HUES64 (cell line): ENCODE measurements around the gene PPFIBP2.

ENCODE experiments used
- H3K27ac ChIP-seq: 2 replicates; pipeline ENCODE4 v1.7.0; 2013; ENCODE audit warnings: low read depth, low read length, inconsistent platforms
- H3K27me3 ChIP-seq: 2 replicates; pipeline ENCODE4 v1.6.1; 2013; ENCODE audit warnings: mild to moderate bottlenecking, low read length; ENCODE audit not compliant: insufficient read depth
- H3K36me3 ChIP-seq: 2 replicates; pipeline ENCODE4 v1.6.1; 2013; ENCODE audit warnings: mild to moderate bottlenecking, low read length; ENCODE audit not compliant: insufficient read depth
- H3K4me1 ChIP-seq: 2 replicates; pipeline ENCODE4 v1.6.1; 2013; ENCODE audit warnings: mild to moderate bottlenecking, low read length, moderate library complexity; ENCODE audit not compliant: insufficient read depth
- H3K4me3 ChIP-seq: 2 replicates; pipeline ENCODE4 v1.5.1; 2013; ENCODE audit warnings: mild to moderate bottlenecking, low read length, moderate library complexity
- H3K9ac ChIP-seq: 2 replicates; pipeline ENCODE4 v1.6.1; 2013; ENCODE audit warnings: mild to moderate bottlenecking, low read depth, low read length
- H3K9me3 ChIP-seq: 2 replicates; pipeline ENCODE4 v1.6.1; 2013; ENCODE audit warnings: low read depth, low read length; ENCODE audit not compliant: insufficient read depth
- WGBS: fragments of 150-250, 120-280 bp; methylation state at CpG from one replicate; pipeline ENCODE4 v1.1.7; 2013; ENCODE audit warnings: missing lambda C conversion rate; 5-methylcytosine and 5-hydroxymethylcytosine counted together

PPFIBP2 gene

DNA sequence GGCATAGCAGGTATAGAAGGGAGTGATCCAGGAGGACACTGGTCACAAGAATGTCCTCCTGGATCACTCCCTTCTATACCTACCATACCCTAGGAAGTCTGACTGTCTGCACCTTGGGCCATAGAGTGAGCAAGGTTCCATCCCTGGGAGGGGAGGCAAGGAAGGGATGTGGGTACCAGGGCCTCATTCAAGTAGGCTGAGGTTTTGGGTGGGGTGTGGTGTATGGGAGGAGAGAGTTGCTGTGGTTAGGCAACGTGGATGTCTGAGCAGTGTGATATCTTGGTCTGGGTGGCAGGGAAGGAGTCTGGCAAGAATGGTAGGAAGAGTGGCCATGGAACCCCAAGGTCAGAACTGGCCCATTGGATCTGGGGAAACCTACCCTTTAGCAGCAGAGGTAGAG lies 13.2 kb downstream of the PPFIBP2 start:
- 87% methylated on average over 1 of the region's 1 CpG for WGBS
- Histone ChIP-seq H3K9me3 (no peaks in the 10 kb centered on the region), H3K27ac (no peak overlapping the region), H3K27me3 (no peaks in the 10 kb centered on the region), H3K4me1 (no peaks in the 10 kb centered on the region), H3K9ac (no peak overlapping the region), H3K36me3 (no peaks in the 10 kb centered on the region), H3K4me3 (no peak overlapping the region)

GRCh38 chr11:7528514-7529049 lies 14.8 kb downstream of the PPFIBP2 start:
- no peaks in the 10 kb centered on the region for H3K4me1 ChIP-seq
- H3K36me3 ChIP-seq = no peaks in the 10 kb centered on the region
- 93% methylated on average over 4 of the region's 4 CpGs for WGBS
- no peaks in the 10 kb centered on the region for H3K9me3 ChIP-seq
- no peak overlapping the region for H3K4me3 ChIP-seq
- H3K9ac ChIP-seq = no peak overlapping the region
- no peaks in the 10 kb centered on the region for H3K27me3 ChIP-seq
- no peak overlapping the region for H3K27ac ChIP-seq

- 69% methylated on average over 1 of the region's 1 CpG for WGBS
- Histone ChIP-seq H3K27me3 (no peaks in the 10 kb centered on the region), H3K4me3 (no peak overlapping the region), H3K36me3 (no peaks in the 10 kb centered on the region), H3K27ac (no peak overlapping the region), H3K4me1 (no peaks in the 10 kb centered on the region), H3K9ac (no peak overlapping the region), H3K9me3 (no peaks in the 10 kb centered on the region)
Measured at GRCh38 chr11:7530013-7530640, 16.3 kb downstream of the PPFIBP2 start.

- H3K4me3 ChIP-seq = no peak overlapping the region
Measured at GRCh38 chr11:7531011-7531410, 17.2 kb downstream of the PPFIBP2 start.

GRCh38 chr11:7532405-7533145 lies 18.8 kb downstream of the PPFIBP2 start:
- 88% methylated on average over 8 of the region's 8 CpGs for WGBS

More at GRCh38 chr11:7531011-7531410, 17.2 kb downstream of the PPFIBP2 start:
- Histone ChIP-seq H3K9me3 (no peaks in the 10 kb centered on the region), H3K27me3 (no peaks in the 10 kb centered on the region), H3K36me3 (no peaks in the 10 kb centered on the region), H3K27ac (no peak overlapping the region), H3K4me1 (no peaks in the 10 kb centered on the region), H3K9ac (no peak overlapping the region)

DNA sequence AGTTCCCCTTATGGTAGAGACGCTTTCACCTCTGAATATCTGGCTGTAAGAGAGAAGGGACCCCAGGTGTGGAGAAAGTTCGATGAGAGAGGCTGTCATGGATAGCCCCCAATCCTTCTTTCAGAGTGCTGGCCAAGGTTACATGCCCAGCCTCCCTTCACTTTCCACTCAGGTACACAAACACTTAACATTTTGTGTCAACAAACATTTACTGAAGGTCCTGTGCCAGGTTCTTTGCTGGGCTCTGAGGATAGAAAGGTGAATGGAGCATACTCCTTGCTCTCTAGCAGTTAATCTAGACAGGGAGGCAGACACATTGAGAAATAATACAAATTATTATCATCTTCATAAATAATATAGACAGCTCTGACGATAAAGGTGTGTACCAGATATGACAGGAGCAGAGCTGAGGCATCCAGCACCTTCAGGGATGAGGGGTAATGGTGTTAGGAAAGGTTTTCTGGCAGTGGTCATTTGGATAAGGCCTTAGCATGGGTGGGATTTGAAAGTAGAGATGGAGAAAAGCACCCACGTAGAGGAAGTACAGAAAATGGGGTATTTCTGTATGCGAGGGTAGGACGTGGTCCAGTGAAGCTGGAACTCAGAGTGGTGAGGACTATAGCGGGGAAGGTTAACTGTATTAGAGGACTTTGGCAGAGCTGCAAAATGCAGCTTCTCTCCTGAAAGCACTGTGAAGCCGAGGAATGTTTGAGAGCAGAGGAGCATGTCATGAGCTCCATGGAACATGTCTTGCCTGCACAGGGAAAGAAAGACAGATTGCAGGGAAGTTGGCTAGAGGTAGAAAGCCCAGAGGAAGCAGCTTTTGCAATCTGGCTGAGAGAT lies 19.6 kb downstream of the PPFIBP2 start:
- Histone ChIP-seq H3K9me3 (no peaks in the 10 kb centered on the region), H3K36me3 (no peaks in the 10 kb centered on the region), H3K9ac (no peak overlapping the region), H3K27ac (no peak overlapping the region), H3K27me3 (no peaks in the 10 kb centered on the region), H3K4me1 (no peaks in the 10 kb centered on the region), H3K4me3 (no peak overlapping the region)
- WGBS = 91% methylated on average over 8 of the region's 8 CpGs

More at GRCh38 chr11:7532405-7533145, 18.8 kb downstream of the PPFIBP2 start:
- Histone ChIP-seq H3K4me1 (no peaks in the 10 kb centered on the region), H3K9ac (no peak overlapping the region), H3K27ac (no peak overlapping the region), H3K4me3 (no peak overlapping the region), H3K9me3 (no peaks in the 10 kb centered on the region), H3K27me3 (no peaks in the 10 kb centered on the region), H3K36me3 (no peaks in the 10 kb centered on the region)

GRCh38 chr11:7534042-7534378 lies 20.2 kb downstream of the PPFIBP2 start:
- Histone ChIP-seq H3K4me1 (no peaks in the 10 kb centered on the region), H3K9ac (no peak overlapping the region), H3K4me3 (no peak overlapping the region), H3K27ac (no peak overlapping the region), H3K27me3 (no peaks in the 10 kb centered on the region), H3K36me3 (no peaks in the 10 kb centered on the region), H3K9me3 (no peaks in the 10 kb centered on the region)

- no peaks in the 10 kb centered on the region for H3K4me1 ChIP-seq
- 46% methylated on average over 8 of the region's 8 CpGs for WGBS
Measured at GRCh38 chr11:7536100-7536499, 22.3 kb downstream of the PPFIBP2 start.

GRCh38 chr11:7537265-7537664 lies 23.5 kb downstream of the PPFIBP2 start:
- no peak overlapping the region for H3K4me3 ChIP-seq
- no peaks in the 10 kb centered on the region for H3K4me1 ChIP-seq
- WGBS = 97% methylated on average over 6 of the region's 6 CpGs
- no peaks in the 10 kb centered on the region for H3K27me3 ChIP-seq
- H3K9ac ChIP-seq = no peak overlapping the region
- H3K36me3 ChIP-seq = no peaks in the 10 kb centered on the region
- no peak overlapping the region for H3K27ac ChIP-seq
- H3K9me3 ChIP-seq = no peaks in the 10 kb centered on the region

More at GRCh38 chr11:7536100-7536499, 22.3 kb downstream of the PPFIBP2 start:
- Histone ChIP-seq H3K36me3 (no peaks in the 10 kb centered on the region), H3K9me3 (no peaks in the 10 kb centered on the region), H3K27ac (no peak overlapping the region), H3K4me3 (no peak overlapping the region), H3K27me3 (no peaks in the 10 kb centered on the region), H3K9ac (no peak overlapping the region)

- Histone ChIP-seq H3K4me1 (no peaks in the 10 kb centered on the region), H3K27me3 (no peaks in the 10 kb centered on the region), H3K36me3 (no peaks in the 10 kb centered on the region), H3K27ac (no peak overlapping the region), H3K9me3 (no peaks in the 10 kb centered on the region), H3K4me3 (no peak overlapping the region), H3K9ac (no peak overlapping the region)
- 91% methylated on average over 8 of the region's 8 CpGs for WGBS
Measured at GRCh38 chr11:7538031-7538430, 24.2 kb downstream of the PPFIBP2 start.
